GM12878 (cell line): ENCODE data around the gene GCDH. TPM values are rescaled to one million over a fixed set of nuclear protein-coding genes. Genes with fewer than 3 reads are reported as not detected.

Experiments
- CHD4 ChIP-seq: fragments of 200-600 bp; sonication (generic); IDR thresholded peaks from 2 replicates; pipeline ENCODE4 v1.6.1; 2016; ENCODE audit warnings: mild to moderate bottlenecking
- E4F1 ChIP-seq: fragments of 450-650 bp; IDR thresholded peaks from 2 replicates; pipeline ENCODE4 v1.6.1; 2018; ENCODE audit warnings: borderline replicate concordance, mild to moderate bottlenecking; ENCODE audit not compliant: partially characterized antibody
- SIN3A ChIP-seq: IDR thresholded peaks from 2 replicates; pipeline ENCODE4 v1.6.1; 2012; ENCODE audit warnings: low read depth, low read length, improper control_type of control experiment
- SMAD5 ChIP-seq: IDR thresholded peaks from 2 replicates; pipeline ENCODE4 v1.6.1; 2016; ENCODE audit warnings: antibody characterized with exemption, low read depth
- SP1 ChIP-seq: IDR thresholded peaks from one replicate; pipeline ENCODE4 v1.6.1; 2011; ENCODE audit warnings: low read depth, low read length
- STAT3 ChIP-seq: IDR thresholded peaks from 2 replicates; pipeline ENCODE4 v1.6.1; 2011; ENCODE audit warnings: low read depth, low read length, improper control_type of control experiment
- SUZ12 ChIP-seq: fragments of 200-600 bp; sonication (generic); IDR thresholded peaks from one replicate; pipeline ENCODE4 v1.6.1; 2018; ENCODE audit warnings: antibody characterized with exemption, mild to moderate bottlenecking; ENCODE audit not compliant: unreplicated experiment
- ZNF687 ChIP-seq: fragments of 450-650 bp; IDR thresholded peaks from 2 replicates; pipeline ENCODE4 v1.6.1; 2017; ENCODE audit warnings: mild to moderate bottlenecking, moderate library complexity
- polyA plus RNA-seq, 11 experiments: library from polyadenylated mRNA; depleted of rRNA in 4 of 11; unstranded in 6 of 11; stranded (reverse) in 5 of 11; fragments of >200 nt; fragmentation: Nextera tagmentation in 4 of 11; fragmentation: Illumina TruSeq in 1 of 11; extraction: Ambion mirVana in 4 of 11; extraction: Trizol in 1 of 11; gene quantifications; 1 replicate in 1 of 11; 2 replicates in 10 of 11; pipeline versions ENCODE4 v1.2.1 to v1.2.3, GENCODE V29; 2011 to 2016; ENCODE audit warnings: inconsistent platforms in 2 of 11, missing spikeins in 2 of 11, low read depth in 1 of 11
- total RNA-seq, 4 experiments: library from RNA; depleted of rRNA in 3 of 4; stranded (reverse); fragments of >200 nt in 3 of 4; fragmentation: Illumina TruSeq in 1 of 4; extraction: Trizol in 1 of 4; gene quantifications; 2 replicates each; pipeline versions ENCODE4 v1.2.1 to v1.2.3, GENCODE V29; 2013 to 2021

GCDH gene
- total and polyA plus RNA-seq, 10 of the 15 experiments (the other 5 are each of a cell fraction or from before 2014, with no cell fraction given), result 4.2 to 69.4 (median 39.7) TPM

GRCh38 chr19:12935071-12935470, 44.1 kb downstream of the GCDH start (continued):
- TF ChIP-seq ZNF687 (no peak), STAT3 (no peak), E4F1 (no peak), SUZ12 (no peak), SP1 (no peak), SMAD5 (no peak), SIN3A (no peak), CHD4 (no peak)
- TF ChIP-seq, all 136 proteins: peak for 0
